Measurements from ENCODE around the gene EPHB6.

EPHB6 gene

DNA sequence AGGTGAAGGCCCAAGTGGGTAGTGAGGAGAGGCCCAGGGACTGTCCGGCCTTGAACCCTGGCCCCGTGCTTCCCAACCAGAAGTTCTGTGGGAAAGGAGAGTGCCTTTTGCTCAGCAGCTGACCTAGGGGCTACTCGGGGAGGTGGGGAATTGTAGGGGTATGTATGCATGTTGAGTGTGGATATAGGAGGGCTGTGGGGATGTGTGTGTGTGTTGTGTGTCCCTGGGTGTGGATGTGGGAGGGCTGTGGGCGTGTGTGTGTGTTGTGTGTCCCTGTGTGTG lies 12.2 kb downstream of the EPHB6 start:
- no peak for DNase-seq

DNA sequence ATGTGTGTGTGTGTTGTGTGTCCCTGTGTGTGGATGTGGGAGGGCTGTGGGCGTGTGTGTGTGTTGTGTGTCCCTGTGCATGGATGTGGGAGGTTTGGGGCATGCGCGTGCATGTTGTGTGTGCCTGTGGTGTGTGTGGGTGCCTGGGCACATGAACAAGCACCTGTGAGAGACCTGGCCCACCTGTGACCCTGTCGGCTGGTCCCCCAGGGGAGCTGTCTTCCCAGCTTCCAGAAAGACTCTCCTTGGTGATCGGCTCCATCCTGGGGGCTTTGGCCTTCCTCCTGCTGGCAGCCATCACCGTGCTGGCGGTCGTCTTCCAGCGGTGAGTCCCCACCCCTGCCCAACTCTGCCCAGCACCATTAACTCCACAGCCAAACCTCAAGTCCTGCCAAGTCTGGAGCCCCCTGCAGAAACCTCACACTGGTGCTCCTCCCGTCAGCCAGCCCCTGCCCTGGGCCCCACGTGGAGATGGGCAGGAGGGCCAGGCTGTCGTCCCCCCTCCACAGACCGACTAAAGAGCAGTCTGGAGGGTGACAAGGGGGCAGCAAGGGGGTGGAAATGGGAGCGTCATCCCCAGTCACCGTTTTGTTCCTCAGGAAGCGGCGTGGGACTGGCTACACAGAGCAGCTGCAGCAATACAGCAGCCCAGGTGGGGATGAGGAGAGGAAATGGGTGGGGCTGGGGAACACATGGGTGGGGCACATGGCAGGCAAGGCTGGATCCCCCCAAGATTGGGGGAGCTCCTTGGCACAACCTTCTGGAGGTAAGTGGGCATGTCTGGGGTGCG lies 12.7 kb downstream of the EPHB6 start:
- DNase-seq: no peak

DNA sequence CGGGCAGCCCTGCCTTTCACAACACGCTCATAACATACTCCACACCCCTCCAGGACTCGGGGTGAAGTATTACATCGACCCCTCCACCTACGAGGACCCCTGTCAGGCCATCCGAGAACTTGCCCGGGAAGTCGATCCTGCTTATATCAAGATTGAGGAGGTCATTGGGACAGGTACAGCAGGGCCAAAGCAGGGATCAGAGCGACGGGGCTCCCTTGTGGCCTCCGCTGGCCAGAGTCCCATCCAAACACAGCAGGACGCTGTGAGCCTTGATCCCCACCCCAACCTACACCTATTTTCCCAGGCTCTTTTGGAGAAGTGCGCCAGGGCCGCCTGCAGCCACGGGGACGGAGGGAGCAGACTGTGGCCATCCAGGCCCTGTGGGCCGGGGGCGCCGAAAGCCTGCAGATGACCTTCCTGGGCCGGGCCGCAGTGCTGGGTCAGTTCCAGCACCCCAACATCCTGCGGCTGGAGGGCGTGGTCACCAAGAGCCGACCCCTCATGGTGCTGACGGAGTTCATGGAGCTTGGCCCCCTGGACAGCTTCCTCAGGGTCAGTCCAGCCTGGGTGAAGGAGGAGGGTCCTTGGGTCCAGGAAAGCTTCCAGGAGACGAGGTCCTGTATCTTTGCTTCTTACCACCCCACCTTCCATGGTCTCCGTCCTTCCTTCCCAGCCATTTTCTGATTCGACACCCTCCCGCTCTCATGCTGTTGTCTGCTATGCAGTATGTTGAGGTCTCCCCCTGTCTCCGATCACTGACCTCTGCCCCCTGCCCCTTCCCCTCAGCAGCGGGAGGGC lies 13.5 kb downstream of the EPHB6 start:
- DNase-seq: no peak

DNA sequence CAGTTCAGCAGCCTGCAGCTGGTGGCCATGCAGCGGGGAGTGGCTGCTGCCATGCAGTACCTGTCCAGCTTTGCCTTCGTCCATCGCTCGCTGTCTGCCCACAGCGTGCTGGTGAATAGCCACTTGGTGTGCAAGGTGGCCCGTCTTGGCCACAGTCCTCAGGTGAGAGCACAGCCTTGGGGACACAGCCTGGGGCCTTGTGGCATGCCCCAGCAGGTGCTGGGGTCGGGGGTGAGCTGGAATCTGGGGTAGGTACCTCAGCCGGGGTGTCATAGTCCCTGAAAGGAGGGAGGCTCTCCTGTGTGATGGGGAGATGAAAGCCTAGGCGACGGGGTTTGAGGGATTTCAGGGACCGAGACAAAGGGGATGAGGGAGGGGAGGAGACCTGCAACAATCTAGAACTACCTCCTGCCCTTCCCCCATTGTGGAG lies 14.1 kb downstream of the EPHB6 start:
- DNase-seq: no peak

DNA sequence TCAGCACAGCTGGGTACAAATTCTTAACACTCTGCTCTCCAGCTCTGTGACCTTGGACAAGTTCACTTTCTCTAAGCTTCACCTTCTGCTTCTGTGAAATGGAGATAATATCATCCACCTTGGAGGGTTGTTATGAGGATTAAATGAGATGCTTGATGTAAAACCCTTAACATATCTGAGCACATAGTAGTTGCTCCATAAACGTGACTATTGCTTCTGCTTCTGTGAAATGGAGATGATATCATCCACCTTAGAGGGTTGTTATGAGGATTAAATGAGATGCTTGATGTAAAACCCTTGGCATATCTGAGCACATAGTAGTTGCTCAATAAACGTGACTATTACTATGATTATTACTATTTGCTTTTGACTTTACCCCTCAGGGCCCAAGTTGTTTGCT lies 14.6 kb downstream of the EPHB6 start:
- DNase-seq: no peak

DNA sequence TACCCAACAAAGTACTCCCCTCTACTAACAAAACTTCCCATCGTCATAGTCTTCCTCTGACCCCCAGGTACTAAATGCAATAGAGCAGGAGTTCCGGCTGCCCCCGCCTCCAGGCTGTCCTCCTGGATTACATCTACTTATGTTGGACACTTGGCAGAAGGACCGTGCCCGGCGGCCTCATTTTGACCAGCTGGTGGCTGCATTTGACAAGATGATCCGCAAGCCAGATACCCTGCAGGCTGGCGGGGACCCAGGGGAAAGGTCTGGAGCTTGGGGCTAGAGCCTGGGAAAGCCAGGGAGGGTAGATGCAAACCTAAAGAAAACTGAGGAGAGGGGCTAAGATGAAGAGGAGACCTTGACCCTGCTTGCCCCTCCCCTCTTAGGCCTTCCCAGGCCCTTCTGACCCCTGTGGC lies 15.3 kb downstream of the EPHB6 start:
- DNase-seq: no peak

DNA sequence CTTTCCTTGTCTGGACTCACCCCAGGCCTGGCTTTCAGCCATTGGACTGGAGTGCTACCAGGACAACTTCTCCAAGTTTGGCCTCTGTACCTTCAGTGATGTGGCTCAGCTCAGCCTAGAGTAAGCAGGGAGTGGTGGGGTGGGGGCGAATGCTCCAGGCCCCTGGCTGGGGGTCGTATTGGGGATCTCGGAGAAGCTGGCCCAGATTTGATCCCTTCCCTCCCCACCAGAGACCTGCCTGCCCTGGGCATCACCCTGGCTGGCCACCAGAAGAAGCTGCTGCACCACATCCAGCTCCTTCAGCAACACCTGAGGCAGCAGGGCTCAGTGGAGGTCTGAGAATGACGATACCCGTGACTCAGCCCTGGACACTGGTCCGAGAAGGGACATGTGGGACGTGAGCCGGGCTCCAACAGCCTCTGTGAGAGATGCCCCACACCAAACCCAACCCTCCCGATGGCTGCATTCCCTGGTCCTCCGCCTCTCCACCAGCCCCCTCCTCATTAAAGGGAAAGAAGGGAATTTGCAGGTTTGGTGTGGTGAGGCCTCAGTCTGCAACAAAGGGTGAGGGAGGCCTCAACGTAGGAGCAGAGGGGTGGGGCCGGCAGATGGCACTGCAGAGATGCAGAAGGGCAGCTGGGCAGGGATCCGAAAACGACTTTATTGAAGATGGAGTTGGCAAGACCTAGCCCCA lies 15.8 kb downstream of the EPHB6 start:
- no peak for DNase-seq

DNA sequence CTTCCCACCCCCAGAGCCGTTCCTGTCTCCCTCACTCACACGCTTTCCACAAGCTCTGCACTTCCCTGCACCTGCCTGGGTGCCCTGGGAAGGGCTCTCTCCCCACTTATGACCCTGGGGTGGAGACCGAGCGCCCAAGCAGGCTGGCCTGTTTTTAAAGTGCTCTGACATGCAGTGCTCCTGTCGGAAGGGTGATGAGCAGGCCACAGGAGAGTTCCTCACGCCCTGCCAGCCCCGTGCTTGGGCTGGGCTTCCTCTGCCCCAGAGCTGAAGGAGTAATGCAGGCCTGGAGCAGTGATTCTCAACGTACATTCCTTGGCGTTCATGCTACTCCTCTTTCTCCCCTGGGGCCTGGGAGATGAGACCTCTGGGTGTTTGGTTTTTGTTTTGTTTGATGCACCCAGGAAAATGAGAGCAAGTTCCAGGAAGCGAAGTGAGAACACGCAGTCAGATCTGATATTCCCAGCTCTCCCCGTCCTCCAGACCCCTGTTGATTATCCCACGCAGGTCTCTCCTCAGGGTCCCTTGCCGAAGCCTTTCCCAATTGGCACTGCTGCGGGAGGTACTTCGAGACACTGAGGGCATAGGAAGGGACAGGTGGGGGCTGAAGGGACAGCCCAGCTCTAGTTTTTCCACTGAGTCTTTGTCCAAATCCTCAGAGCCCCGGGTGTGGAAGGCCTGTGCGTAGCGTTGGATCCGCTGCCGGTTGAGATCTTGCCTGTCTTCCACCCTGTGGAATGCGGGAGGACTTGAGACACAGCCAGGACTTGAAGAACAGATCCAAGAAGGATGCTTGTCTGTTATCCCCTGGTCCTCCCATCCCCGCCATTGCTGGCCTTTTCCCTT lies 16.6 kb downstream of the EPHB6 start:
- no peak for DNase-seq

DNA sequence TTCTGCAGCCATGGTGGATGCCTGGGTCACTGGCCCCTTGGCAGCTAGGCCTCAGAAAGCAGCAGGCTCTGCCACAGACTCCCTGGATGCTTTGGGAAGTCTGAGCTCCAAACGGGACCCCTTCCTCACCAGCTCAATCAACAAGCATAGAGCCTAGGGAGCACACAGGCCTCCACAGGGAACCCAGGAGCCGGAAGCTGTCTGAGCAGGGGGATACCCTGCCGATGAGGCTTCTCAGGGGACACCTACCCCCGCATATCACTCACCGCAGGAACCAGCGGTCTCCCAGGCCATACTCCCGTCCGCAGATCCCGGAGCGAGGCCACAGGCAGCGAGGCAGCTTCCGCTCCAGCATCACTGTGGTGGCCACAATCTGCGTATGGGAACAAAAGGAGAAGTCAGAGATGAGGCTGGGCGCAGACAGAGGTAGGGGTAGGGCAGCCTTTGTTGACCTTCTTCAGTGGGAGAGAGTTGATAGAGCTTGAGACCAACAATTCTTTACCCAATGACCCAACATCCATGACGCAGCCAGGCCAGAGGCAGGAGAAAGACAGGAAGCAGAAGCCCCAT lies 17.3 kb downstream of the EPHB6 start:
- DNase-seq: no peak

DNA sequence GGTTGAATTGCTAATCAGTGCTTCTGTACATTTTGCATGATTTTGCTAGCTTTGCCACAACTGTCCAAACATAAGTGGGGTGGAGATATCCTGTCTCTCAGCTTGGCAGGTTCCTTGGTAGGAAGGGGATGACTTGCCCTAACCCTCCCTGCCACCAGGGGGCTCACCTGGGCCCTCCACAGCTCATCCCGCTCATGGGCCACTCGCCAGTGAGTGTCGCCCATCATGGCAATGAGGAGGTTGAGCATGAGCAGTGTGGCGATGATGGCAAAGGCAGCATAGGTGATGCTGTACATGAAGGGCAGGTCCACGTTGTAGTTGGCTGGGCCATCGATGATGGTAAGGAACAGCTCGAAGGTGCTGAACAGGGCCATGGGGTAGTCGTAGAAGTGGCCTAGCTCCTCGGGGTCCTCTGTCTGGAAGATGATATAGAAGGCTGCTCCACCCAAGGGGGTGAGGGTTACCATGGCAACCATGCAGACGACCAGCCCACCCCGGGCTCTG lies 18.5 kb downstream of the EPHB6 start:
- DNase-seq: no peak

DNA sequence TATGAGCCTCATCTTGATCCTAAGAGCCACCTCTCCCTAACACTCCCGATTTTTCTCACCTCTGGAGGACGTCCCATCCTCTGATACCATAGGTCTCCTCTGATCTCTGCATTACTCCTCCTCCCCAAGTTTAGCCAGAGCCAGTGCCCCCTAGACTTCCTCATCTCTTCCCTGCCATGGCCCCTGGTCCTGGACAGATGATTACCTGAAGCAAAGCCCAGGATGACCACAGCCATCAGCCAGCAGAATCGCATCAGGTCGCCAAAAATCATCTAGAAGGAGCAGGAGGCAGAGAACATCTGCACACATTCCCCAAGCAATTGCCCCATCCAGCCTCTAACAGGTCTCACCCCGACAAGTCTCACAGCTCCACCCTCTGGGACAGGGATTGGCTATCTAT lies 19.0 kb downstream of the EPHB6 start:
- DNase-seq: no peak

DNA sequence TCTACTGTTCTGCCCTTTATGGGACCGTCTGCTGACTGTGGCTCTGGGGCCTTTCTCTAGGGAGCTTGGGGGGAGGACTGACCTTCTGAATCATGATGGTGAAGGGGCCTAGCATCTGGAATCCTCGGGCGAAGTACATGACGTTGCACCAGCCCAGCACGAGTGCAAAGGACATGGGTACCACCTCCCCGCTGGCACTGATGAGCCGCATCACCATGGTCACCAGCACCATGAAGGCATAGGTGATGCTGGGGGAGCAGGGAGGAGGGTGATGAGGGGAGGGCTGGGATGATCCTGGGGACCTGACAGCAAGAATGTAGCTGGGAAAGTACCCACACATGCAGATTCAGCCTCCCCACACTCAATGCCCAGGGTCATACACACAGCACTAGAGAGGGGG lies 19.5 kb downstream of the EPHB6 start:
- DNase-seq: no peak

DNA sequence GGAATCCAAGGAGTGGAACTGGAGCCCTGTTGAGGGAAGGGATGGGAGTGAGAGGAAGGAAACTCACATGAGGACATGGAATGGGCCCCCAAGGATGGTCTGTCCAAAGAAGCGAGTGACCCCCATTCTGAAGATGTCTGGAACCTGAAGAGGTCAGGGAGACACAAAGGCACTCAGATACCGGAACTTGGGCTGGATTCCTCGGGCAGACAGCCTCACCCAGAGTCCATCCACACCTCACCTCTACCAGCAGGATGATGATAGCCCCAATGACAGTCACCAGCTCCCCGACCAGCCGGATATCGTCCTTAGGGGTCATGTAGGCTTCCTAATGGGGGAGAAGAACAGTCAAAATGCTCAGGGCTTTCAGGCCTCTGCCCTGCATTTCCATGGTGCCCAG lies 20.0 kb downstream of the EPHB6 start:
- DNase-seq: no peak

DNA sequence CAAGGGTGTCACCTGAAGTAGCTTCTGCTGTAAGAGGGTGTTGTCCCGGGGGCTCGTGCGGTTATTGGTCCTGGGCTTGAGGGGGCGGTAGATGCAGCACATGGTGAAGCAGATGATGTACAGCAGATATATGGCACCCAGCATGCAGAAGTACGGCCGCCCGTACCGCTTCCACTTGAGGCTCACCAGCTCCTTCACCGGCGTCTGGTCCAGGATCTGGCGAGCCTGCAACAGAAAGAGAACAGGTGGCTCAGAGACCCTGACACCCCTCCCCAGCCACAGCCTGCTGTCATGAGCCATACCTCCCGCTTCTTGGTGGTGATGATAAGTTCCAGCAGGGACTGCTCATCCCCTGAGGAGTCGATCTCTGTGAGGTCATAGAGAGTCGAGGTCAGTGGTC lies 20.6 kb downstream of the EPHB6 start:
- DNase-seq: no peak

DNA sequence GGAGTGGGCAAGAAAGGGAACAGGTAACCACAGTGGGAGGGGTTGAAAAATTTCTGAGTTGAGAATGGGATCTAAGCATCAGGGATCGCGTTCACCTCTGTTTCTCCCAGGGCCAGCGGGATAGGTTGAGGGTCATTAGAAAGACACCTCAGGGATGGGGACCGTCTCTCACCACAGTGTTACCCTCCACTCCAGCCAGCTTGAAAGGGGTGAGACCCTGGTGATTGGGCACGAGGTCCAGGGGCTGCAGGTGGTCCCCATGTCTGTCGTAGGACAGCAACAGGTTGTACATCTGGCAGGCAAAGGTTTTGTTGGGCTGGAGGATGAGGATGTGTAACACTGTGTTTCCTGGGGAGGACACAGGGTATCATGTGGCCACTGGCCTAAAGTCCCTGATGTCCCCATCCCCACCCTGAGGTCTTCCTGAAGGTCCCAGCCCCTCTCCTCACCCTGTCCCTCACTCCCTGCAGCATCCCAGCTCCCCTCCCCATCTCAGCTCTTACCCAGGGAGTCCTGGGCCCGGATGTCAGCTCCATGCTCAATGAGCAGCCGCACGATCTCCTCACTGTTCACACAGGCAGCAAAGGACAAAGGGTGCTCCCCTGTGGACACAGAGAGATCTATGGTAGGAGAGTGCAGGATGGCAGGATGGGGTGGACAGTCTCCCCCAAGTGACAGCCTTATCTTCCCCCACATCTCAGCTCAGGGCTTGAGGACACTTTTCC lies 21.5 kb downstream of the EPHB6 start:
- no peak for DNase-seq

DNA sequence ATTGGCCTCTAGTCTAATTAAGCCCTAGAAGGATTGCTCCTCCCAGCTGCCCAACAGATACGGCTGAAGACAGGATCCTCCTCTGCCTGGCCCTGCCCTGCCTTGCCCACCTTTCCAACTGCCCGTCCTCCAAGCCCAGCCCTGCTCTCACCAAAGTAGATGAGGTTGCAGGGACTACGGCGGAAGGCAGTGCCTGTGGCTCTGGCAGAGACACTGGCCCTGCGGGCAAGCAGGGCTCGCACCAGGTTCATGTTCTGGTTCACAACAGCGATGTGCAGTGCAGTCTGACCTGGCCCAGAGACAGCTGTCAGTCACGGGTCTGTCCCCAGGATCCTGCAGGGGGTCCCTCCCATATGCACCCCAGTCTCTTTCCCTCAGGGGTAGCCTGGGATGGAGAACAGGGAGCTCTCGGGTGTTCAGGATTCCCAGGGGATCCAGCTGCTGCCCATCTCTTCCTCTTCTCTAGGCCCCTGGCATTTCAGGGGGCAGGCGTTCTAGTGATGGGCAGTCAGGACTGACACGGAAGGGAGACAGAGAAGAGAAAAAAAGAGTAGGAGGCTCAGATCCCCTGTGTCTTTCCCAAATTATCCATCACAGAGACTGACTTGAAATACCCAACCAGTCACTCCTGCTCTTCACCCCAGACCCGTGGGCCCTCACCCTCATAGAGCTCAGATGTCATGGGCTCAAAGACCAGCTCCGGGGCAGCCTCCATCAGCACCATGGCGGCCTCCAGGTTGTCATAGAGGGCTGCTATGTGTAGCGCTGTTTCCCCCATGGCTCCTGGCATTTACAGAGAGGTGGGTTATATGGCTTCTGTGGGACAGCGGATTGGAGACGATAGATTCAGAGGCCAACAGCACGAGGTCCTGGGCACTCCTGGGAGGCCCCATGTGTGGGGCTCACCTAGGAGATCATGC lies 22.4 kb downstream of the EPHB6 start:
- no peak for DNase-seq

DNA sequence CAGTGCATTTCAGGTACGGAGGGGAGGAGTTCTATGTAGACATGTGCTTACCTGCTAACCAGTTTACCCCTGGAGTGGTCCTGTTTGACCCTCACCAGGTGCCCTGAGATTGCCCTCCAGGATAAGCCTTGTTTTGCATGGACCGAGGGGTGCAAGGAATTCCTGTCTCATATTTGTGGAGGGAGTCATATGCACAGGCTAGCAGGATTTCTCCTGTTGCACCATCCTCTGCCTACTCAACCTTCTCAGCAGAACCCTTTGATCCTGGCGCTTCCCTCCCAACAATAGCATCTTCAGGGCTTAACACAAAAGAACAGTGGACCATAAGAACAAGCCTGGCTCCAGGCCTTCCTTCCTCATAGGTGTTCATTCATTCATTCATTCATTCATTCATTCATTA lies 23.4 kb downstream of the EPHB6 start:
- no peak for DNase-seq

DNA sequence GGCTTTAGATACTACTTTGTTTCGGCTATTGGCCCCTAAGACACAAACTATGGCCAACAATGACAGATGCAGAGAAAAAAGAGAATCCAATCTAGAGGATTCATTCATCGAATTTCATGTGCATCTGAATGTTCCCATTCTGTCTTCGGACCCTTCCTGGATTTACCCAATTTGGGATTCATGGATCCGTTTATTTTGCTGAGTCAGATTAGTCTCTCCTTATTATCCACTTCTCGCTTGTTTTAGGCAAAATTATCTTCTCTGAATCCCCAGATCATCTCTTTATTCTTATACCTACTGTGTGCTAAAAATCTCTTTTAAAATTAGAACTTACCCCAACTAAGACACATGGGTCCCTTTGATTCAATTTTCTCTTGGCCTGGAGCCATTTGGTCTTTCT lies 24.2 kb downstream of the EPHB6 start:
- DNase-seq: no peak

DNA sequence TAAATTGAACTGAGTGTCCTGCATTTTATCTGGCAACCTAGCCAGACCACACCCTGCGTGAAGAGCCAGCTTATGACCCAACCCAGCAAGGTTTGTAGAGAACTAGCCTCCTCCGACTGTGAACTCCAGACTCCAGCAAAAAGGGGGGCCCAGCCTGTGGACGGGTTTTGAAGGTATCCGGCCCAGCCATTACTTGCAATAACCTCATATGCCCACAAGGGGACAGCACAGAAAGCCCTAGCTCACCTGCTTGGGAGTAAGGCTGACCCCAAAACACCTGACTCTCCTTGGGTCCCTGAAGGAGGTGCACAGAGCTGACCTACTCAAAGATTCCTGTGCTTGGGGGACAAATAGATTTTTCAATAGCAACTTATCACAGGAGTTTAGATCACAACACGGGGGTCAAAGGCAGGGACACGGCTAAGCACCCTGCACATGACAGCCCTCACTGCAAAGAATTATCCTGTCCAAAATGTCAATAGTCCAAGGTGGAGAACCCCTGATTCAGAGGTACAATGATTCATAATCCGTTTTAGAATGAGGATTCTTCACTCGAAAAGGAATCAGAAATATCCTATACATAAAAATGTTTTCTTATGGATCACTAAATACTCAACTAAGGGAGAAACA lies 26.1 kb downstream of the EPHB6 start:
- peak in 1 of 2 experiments; percentile 18 for DNase-seq
